Cardiac muscle cell (in vitro differentiated cells and primary cell): ENCODE data around the gene CHERP. TPM values are rescaled to one million over a fixed set of nuclear protein-coding genes. Genes with fewer than 3 reads are reported as not detected.
"Not testable (repeated sequence)": the region's sequence is repeated elsewhere in the genome, so short reads cannot be mapped to it uniquely, and the experiment has no call there.

ENCODE experiments used
- DNase-seq, 2 donors: peaks; one replicate each; pipeline versions ENCODE4 v3.0.0 to v3.0.0-alpha.2; 2010 to 2017; ENCODE audit warnings: low read depth in 1 of 2, low spot score in 1 of 2
- H3K27ac ChIP-seq: fragments of 200-600 bp; sonication (generic); 2 replicates; pipeline ENCODE4 v1.5.1; 2016
- H3K27me3 ChIP-seq: fragments of 200-600 bp; sonication (generic); 2 replicates; pipeline ENCODE4 v1.6.0; 2016; ENCODE audit warnings: control low read depth
- H3K36me3 ChIP-seq: fragments of 200-600 bp; sonication (generic); 2 replicates; pipeline ENCODE4 v1.5.1; 2016; ENCODE audit warnings: control low read depth
- H3K4me1 ChIP-seq: fragments of 200-600 bp; sonication (generic); 2 replicates; pipeline ENCODE4 v1.8.1; 2017; ENCODE audit warnings: low read depth, mild to moderate bottlenecking, mixed run types
- H3K4me3 ChIP-seq: fragments of 200-600 bp; sonication (generic); 2 replicates; pipeline ENCODE4 v1.5.1; 2016; ENCODE audit warnings: mild to moderate bottlenecking
- H3K9me3 ChIP-seq: fragments of 200-600 bp; sonication (generic); 2 replicates; pipeline ENCODE4 v1.5.1; 2017; ENCODE audit warnings: low read depth, mild to moderate bottlenecking, control low read depth
- polyA plus RNA-seq: library from polyadenylated mRNA; unstranded; fragments of >200 nt; fragmentation: Nextera tagmentation; extraction: Ambion mirVana; gene quantifications from 2 replicates; pipeline ENCODE4 v1.2.1, GENCODE V29; 2016
- total RNA-seq: library from RNA; depleted of rRNA; stranded (reverse); fragments of >200 nt; gene quantifications from 2 replicates; pipeline ENCODE4 v1.2.3, GENCODE V29; 2016
- TF ChIP-seq, protein P1 (sequence below): IDR thresholded peaks from 2 replicates; pipeline ENCODE4 v1.5.1; 2012; ENCODE audit warnings: low read depth, mild to moderate bottlenecking, low read length

The CHERP gene
- total and polyA plus RNA-seq, 2 experiments from 2014 or later: 27.2 to 60.0 TPM

DNA sequence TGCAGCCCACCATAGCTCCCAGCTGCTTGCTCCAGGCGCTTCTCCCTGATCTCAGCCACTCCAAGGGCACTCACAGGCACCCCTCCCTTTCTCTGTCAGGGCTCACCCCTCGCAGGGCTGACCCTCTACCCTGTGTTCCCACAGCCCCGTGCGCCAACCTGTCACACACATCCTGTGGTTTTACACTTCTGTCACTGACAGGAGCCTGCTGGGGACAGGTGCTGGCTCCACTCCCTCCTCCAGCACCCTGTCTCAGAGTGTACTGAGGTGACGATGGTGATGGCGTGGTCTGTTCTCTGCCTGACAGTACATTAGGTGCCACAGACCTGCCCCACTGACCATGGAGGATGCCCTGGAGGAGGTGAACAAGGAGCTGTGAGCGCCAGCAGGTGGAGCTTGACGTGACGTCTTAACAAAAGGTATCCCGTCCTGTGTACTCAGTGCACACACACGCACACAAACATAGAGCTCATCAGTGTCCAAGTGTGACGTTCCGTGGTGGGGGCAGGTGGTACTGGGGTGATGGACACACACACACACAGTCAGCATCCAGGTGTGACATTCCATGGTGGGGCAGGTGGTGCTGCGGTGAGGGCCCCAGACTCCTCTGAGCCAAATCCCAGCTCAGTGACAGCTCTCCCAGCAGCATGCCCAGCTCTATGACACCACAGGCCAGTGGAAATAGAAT is 25.2 kb downstream of the CHERP start:
- no peaks in the 10 kb centered on the region for H3K9me3 ChIP-seq
- no peak overlapping the region for H3K27ac ChIP-seq
- no peak overlapping the region for H3K4me3 ChIP-seq
- TF ChIP-seq, protein P1, sequence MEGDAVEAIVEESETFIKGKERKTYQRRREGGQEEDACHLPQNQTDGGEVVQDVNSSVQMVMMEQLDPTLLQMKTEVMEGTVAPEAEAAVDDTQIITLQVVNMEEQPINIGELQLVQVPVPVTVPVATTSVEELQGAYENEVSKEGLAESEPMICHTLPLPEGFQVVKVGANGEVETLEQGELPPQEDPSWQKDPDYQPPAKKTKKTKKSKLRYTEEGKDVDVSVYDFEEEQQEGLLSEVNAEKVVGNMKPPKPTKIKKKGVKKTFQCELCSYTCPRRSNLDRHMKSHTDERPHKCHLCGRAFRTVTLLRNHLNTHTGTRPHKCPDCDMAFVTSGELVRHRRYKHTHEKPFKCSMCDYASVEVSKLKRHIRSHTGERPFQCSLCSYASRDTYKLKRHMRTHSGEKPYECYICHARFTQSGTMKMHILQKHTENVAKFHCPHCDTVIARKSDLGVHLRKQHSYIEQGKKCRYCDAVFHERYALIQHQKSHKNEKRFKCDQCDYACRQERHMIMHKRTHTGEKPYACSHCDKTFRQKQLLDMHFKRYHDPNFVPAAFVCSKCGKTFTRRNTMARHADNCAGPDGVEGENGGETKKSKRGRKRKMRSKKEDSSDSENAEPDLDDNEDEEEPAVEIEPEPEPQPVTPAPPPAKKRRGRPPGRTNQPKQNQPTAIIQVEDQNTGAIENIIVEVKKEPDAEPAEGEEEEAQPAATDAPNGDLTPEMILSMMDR: no peak
- no peaks in the 10 kb centered on the region for H3K27me3 ChIP-seq
- H3K4me1 ChIP-seq: no peaks in the 10 kb centered on the region
- peaks cover 45% of the 10 kb centered on the region for H3K36me3 ChIP-seq
- no peak for DNase-seq

GRCh38 chr19:16516381-16516780 is 25.9 kb downstream of the CHERP start:
- H3K4me3 ChIP-seq: no peak overlapping the region
- no peak for DNase-seq
- peaks cover 39% of the 10 kb centered on the region for H3K36me3 ChIP-seq
- H3K4me1 ChIP-seq: no peaks in the 10 kb centered on the region
- TF ChIP-seq, protein P1: no peak
- H3K27ac ChIP-seq: no peak overlapping the region
- no peaks in the 10 kb centered on the region for H3K27me3 ChIP-seq
- no peaks in the 10 kb centered on the region for H3K9me3 ChIP-seq

DNA sequence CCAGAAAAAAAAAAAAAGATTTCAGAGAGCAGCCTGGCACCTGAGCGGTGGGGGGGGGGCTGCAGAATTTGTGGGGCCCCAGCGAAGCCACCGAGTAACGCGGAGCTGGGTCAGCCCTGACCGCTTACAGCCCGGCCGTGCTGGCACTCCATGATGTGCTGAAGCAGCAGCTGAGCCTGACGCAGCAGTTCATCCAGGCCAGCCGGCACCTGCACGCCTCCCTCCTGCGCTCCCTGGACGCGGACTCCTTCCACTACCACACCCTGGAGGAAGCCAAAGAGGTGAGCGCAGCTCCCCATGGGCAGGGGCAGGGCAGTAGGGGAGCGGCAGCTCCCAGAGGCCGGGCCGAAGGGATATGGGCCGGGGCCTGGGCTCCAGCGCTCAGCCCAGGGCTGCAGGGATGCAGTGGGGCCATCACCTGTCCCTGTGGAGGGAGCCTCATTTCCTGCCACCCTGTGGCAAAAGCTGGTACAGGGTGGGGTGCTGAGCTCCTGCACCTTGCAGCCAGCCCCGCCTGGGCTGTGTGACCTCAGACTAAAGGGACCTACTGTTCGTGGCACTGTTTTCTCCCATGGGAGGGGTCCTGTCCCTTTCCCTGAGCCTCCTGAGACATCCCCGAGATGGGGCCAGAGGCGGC is 27.7 kb downstream of the CHERP start:
- H3K4me3 ChIP-seq: no peak overlapping the region
- H3K36me3 ChIP-seq: peaks cover 23% of the 10 kb centered on the region
- TF ChIP-seq, protein P1: no peak
- DNase-seq: no peak
- H3K27me3 ChIP-seq: no peaks in the 10 kb centered on the region
- H3K27ac ChIP-seq: no peak overlapping the region
- no peaks in the 10 kb centered on the region for H3K4me1 ChIP-seq
- H3K9me3 ChIP-seq: no peaks in the 10 kb centered on the region

GRCh38 chr19:16512611-16513010 is 29.6 kb downstream of the CHERP start:
- not testable (repeated sequence) for H3K27me3 ChIP-seq, H3K27ac ChIP-seq, H3K9me3 ChIP-seq, H3K4me3 ChIP-seq, DNase-seq, H3K36me3 ChIP-seq, H3K4me1 ChIP-seq

DNA sequence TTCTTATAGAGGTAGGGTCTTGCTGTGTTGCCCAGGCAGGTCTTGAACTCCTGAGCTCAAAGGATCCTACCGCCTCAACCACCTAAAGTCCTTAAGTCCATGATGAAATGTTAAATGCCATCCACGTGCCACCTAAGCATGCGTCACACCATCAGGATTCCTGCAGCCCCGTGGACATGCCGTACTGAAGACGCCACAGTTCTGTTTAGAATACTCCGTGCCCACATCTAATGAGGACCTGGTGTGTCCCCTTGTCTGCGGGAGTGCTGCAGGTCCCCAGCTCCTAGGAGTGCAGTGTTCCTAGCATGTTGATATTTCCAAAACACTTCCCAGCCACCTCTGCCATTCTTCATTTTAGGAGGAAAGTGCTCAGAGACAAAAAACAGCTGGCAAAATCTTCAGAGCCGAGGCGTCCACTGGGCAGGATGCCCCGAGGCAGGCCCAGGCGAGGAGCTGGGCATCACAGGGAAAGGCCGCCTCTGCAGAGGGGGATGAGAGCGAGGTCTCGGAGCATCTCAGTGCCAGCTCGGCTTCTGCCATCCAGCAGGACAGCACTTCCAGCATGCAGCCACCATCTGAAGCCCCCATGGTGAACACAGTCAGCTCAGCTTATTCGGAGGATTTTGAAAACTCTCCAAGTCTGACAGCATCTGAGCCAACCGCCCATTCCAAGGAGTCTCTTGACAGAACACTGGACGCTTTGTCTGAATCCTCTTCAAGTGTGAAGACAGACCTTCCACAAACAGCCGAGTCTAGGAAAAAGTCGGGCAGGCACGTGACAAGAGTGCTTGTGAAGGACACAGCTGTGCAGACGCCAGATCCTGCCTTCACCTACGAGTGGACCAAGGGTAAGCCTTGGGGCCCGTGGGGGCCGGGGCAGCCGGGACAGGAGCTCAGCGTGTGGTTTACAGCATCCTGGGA is 32.8 kb downstream of the CHERP start:
- DNase-seq: peak in 1 of 2 donors; percentile 77
- TF ChIP-seq, protein P1: no peak
- no peaks in the 10 kb centered on the region for H3K4me1 ChIP-seq
- H3K9me3 ChIP-seq: no peaks in the 10 kb centered on the region
- peaks cover 3% of the 10 kb centered on the region for H3K36me3 ChIP-seq
- no peak overlapping the region for H3K4me3 ChIP-seq
- H3K27me3 ChIP-seq: no peaks in the 10 kb centered on the region
- H3K27ac ChIP-seq: no peak overlapping the region
